ENCODE data around the gene SNX30.

The SNX30 gene

DNA sequence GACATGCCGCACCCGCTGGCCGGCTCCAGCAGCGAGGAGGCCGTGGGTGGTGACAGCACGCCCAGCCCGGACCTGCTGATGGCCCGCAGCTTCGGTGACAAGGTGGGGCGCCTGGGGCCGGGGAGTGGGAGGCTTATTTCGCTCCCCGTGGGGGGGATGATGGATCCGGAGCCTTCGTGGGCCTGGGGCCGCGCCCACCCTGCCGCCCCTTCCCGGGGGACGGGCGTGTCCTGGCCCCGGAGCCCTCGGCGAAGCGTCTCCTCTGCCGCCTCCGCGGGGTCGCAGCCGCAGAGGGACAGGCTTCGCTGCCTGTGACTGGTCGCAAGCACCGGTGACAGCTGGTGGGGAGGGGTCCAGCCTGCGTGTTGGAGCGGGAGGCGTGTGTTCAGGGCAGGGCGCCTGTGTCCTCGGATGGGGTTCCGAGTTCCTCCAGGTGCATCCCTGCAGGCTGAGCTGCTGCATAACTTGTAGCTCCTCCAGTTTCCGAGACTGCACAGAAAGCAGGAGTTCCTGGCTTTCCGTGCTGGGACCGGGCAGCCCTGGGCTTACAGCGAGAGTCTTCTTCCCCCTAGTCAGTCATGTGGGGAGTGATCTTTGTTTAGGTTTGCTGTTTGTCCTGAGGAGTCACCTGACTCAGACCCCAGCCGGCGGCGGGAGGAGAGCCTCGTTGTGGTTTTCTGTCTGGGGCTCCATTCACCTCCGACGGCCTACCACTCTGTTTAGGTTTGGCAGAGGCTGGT is 666 bp downstream of the SNX30 start:
- Histone ChIP-seq H3K4me1 (ENCODE audit: control insufficient read depth, insufficient read depth, low read length, poor library complexity, severe bottlenecking) (peaks cover 37% of the 10 kb centered on the region), H3K27ac (ENCODE audit: insufficient read depth, low read length, poor library complexity, severe bottlenecking) (peak overlapping the region; percentile 47), H3K36me3 (ENCODE audit: control insufficient read depth, insufficient read depth, low read length) (no peaks in the 10 kb centered on the region), H3K9me3 (ENCODE audit: control insufficient read depth, low read length) (no peaks in the 10 kb centered on the region), H3K4me3 (ENCODE audit: insufficient read depth, low read depth, low read length, poor library complexity, severe bottlenecking) (peak overlapping the region; percentile 82), H3K27me3 (replicated peaks; ENCODE audit: control insufficient read depth, insufficient read depth, low read length, poor library complexity, severe bottlenecking) (no peaks in the 10 kb centered on the region)
- DNase-seq, result peak; percentile 31 to 46 (median 43)

DNA sequence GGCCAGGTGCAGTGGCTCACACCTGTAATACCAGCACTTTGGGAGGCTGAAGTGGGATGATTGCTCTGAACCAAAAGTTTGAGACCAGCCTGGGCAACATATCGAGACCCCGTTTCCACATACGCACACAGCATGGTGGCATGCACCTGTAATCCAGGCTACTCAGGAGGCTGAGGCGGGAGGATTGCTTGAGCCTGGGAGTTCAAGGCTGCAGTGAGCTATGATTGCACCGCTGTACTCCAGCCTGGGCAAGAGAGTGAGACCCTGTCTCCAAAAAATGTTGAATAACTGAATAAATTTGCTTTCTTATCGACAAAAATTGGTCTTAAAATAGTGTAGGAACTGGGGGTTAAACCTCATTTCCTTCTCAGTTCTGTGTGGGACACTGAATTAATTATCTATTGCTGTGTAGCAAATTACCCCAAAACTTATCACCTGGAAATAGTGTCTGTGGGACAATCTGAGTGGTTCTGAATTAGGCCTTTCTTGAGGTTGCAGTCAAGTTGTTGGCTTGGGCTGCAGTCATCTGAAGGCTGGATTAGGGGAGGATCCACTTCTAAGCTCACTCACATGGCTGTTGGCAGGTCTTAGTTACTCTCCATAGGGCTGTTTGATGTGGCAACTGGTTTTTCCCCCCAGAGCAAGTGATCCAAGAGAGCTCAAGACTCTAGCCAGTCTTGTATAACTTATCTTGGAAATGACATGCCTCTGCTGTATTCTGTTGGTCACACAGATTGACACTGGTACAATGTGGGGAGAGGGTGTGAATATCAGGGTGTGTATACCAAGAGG is 2.0 kb downstream of the SNX30 start:
- Histone ChIP-seq H3K27me3 (replicated peaks; ENCODE audit: control insufficient read depth, insufficient read depth, low read length, poor library complexity, severe bottlenecking) (no peaks in the 10 kb centered on the region), H3K4me3 (ENCODE audit: insufficient read depth, low read depth, low read length, poor library complexity, severe bottlenecking) (no peak overlapping the region), H3K9me3 (ENCODE audit: control insufficient read depth, low read length) (no peaks in the 10 kb centered on the region), H3K36me3 (ENCODE audit: control insufficient read depth, insufficient read depth, low read length) (no peaks in the 10 kb centered on the region), H3K4me1 (ENCODE audit: control insufficient read depth, insufficient read depth, low read length, poor library complexity, severe bottlenecking) (peaks cover 37% of the 10 kb centered on the region), H3K27ac (ENCODE audit: insufficient read depth, low read length, poor library complexity, severe bottlenecking) (no peak overlapping the region)
- DNase-seq, result no peak

DNA sequence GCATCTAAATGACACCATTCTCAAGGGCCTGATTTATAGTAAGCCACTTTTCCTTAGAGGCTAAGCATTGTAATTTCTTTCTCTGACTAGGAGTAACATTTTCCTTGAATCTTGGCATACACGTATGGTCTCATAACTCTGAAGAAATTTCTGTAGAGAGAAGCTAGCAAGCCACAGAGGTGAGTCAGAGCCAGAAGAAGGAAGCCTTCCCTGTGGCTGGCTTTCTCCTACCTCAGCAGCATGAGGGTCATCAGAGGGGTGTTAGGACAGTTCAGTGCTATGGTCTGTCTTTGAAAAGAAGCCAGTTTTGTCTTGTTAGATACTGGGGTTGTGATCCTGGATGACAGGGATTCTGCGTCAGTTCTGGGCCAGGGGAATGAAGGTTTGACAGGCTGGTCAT is 3.2 kb downstream of the SNX30 start:
- no peaks in the 10 kb centered on the region for H3K27me3 ChIP-seq (replicated peaks; ENCODE audit: control insufficient read depth, insufficient read depth, low read length, poor library complexity, severe bottlenecking)
- H3K36me3 ChIP-seq (ENCODE audit: control insufficient read depth, insufficient read depth, low read length), result no peaks in the 10 kb centered on the region
- no peaks in the 10 kb centered on the region for H3K9me3 ChIP-seq (ENCODE audit: control insufficient read depth, low read length)
- peaks cover 37% of the 10 kb centered on the region for H3K4me1 ChIP-seq (ENCODE audit: control insufficient read depth, insufficient read depth, low read length, poor library complexity, severe bottlenecking)
- H3K27ac ChIP-seq (ENCODE audit: insufficient read depth, low read length, poor library complexity, severe bottlenecking), result no peak overlapping the region
- no peak for DNase-seq
- H3K4me3 ChIP-seq (ENCODE audit: insufficient read depth, low read depth, low read length, poor library complexity, severe bottlenecking), result no peak overlapping the region

DNA sequence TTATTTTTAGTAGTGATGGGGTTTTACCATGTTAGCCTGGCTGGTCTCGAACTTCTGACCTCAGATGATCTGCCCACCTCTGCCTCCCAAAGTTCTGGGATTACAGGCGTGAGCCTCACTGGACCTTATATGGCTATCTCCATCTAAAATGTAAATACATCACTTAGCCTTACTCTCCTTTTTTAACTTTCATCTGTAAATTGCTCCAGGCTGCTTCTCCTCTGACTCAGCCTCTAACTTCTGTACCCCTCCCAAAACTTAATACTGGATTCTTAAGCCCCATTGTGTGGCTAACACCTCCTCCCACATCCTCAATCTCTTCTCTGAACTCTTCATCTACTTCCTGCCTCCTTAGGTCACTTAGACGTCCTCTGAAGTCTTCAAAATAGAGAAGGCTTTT is 4.0 kb downstream of the SNX30 start:
- Histone ChIP-seq H3K27ac (ENCODE audit: insufficient read depth, low read length, poor library complexity, severe bottlenecking) (no peak overlapping the region), H3K36me3 (ENCODE audit: control insufficient read depth, insufficient read depth, low read length) (no peaks in the 10 kb centered on the region), H3K27me3 (replicated peaks; ENCODE audit: control insufficient read depth, insufficient read depth, low read length, poor library complexity, severe bottlenecking) (no peaks in the 10 kb centered on the region), H3K4me1 (ENCODE audit: control insufficient read depth, insufficient read depth, low read length, poor library complexity, severe bottlenecking) (peaks cover 36% of the 10 kb centered on the region), H3K9me3 (ENCODE audit: control insufficient read depth, low read length) (no peaks in the 10 kb centered on the region), H3K4me3 (ENCODE audit: insufficient read depth, low read depth, low read length, poor library complexity, severe bottlenecking) (no peak overlapping the region)
- DNase-seq, result peak; percentile 9 to 31 (median 26)

DNA sequence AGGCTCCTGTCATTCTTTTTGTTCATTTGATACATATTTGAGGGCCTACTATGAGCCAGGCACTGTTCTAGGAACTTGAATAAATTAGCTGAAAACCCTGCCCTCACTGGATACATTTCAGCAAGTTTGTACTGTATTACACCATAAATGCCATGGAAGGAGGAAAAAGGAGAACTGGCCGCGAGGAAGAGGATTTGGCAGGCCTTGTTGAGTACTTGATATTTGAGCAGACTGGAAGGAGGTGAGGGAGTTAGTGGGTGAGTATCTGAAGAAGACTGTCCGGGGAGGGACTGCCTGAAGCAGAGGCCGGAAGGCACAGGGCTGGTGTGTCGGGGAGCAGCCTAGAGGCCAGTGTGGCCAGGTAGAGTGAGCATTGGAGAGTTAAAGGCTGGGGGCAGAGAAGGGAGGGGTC is 4.5 kb downstream of the SNX30 start:
- peaks cover 31% of the 10 kb centered on the region for H3K4me1 ChIP-seq (ENCODE audit: control insufficient read depth, insufficient read depth, low read length, poor library complexity, severe bottlenecking)
- no peak overlapping the region for H3K4me3 ChIP-seq (ENCODE audit: insufficient read depth, low read depth, low read length, poor library complexity, severe bottlenecking)
- H3K36me3 ChIP-seq (ENCODE audit: control insufficient read depth, insufficient read depth, low read length), result no peaks in the 10 kb centered on the region
- H3K9me3 ChIP-seq (ENCODE audit: control insufficient read depth, low read length), result no peaks in the 10 kb centered on the region
- peak overlapping the region; percentile 18 for H3K27ac ChIP-seq (ENCODE audit: insufficient read depth, low read length, poor library complexity, severe bottlenecking)
- no peak for DNase-seq
- H3K27me3 ChIP-seq (replicated peaks; ENCODE audit: control insufficient read depth, insufficient read depth, low read length, poor library complexity, severe bottlenecking), result no peaks in the 10 kb centered on the region

DNA sequence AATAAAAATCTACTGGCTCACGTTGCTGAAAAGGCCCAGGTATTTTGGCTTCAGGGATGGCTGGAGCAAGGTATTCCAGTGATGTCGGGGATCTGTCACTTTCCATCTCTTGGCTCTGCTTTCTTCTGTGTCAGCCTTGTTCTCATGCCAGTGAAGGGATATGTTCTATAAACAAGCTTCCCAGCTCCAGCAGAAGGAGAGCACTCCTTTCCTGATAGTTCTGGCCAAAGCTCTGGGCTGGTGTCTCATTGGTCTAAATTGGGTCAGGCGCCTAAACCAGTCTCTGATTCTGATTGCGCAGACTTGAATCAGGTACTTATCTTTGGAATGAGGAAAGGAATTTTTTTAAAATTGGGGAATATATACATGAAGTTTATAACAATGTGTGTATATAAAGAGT is 5.1 kb downstream of the SNX30 start:
- H3K4me3 ChIP-seq (ENCODE audit: insufficient read depth, low read depth, low read length, poor library complexity, severe bottlenecking), result no peak overlapping the region
- no peak for DNase-seq
- no peaks in the 10 kb centered on the region for H3K36me3 ChIP-seq (ENCODE audit: control insufficient read depth, insufficient read depth, low read length)
- peaks cover 28% of the 10 kb centered on the region for H3K4me1 ChIP-seq (ENCODE audit: control insufficient read depth, insufficient read depth, low read length, poor library complexity, severe bottlenecking)
- H3K9me3 ChIP-seq (ENCODE audit: control insufficient read depth, low read length), result no peaks in the 10 kb centered on the region
- no peak overlapping the region for H3K27ac ChIP-seq (ENCODE audit: insufficient read depth, low read length, poor library complexity, severe bottlenecking)
- no peaks in the 10 kb centered on the region for H3K27me3 ChIP-seq (replicated peaks; ENCODE audit: control insufficient read depth, insufficient read depth, low read length, poor library complexity, severe bottlenecking)

DNA sequence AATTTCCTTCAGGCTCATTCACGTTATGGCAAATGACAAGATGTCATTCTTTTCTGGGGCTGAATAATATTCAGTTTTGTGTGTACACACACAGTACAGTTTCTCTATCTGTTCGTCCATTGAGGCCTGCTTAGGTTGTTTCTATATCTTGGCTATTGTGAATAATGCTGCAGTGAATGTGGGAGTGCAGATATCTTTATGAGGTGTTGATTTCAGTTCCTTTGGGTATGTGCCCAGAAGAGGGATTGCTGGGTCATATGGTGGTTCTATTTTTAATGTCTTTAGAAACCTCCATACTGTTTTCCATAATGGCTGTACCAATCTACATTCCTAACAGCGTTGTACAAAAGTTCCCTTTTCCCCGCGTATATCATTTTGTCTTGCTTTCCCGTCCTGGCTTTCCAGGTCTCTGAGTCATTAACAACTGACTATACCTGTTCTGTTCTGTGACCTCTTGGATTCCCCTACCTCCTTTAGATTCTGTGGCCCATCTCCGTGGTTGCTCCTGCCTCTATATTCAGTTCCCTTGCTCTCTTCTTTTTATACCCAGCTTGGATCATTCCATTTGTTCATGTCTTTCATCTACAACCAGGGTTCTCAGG is 6.8 kb downstream of the SNX30 start:
- Histone ChIP-seq H3K4me1 (ENCODE audit: control insufficient read depth, insufficient read depth, low read length, poor library complexity, severe bottlenecking) (peaks cover 18% of the 10 kb centered on the region), H3K36me3 (ENCODE audit: control insufficient read depth, insufficient read depth, low read length) (no peaks in the 10 kb centered on the region), H3K9me3 (ENCODE audit: control insufficient read depth, low read length) (no peaks in the 10 kb centered on the region), H3K27ac (ENCODE audit: insufficient read depth, low read length, poor library complexity, severe bottlenecking) (no peak overlapping the region), H3K4me3 (ENCODE audit: insufficient read depth, low read depth, low read length, poor library complexity, severe bottlenecking) (no peak overlapping the region), H3K27me3 (replicated peaks; ENCODE audit: control insufficient read depth, insufficient read depth, low read length, poor library complexity, severe bottlenecking) (no peaks in the 10 kb centered on the region)
- DNase-seq, result no peak

DNA sequence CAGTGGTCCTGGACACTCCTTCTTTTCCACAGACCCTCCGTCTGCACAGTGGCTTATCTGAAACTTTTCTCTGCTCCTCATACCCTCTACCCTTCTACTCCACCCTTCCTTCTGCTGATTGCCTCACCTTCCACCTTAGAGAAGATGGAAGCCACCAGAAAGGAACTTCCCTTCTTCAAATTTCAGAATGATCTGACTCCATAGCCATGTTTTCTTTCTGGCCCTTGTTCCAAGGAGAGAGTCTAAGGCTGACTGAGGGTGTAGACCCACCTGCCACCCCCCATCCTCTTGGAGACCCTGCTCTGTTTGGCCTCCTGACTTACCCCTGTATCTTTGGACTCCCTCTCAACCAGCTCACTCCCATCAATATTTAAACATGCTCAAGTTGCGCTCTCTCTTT is 7.4 kb downstream of the SNX30 start:
- no peaks in the 10 kb centered on the region for H3K9me3 ChIP-seq (ENCODE audit: control insufficient read depth, low read length)
- no peaks in the 10 kb centered on the region for H3K27me3 ChIP-seq (replicated peaks; ENCODE audit: control insufficient read depth, insufficient read depth, low read length, poor library complexity, severe bottlenecking)
- no peak overlapping the region for H3K4me3 ChIP-seq (ENCODE audit: insufficient read depth, low read depth, low read length, poor library complexity, severe bottlenecking)
- no peak for DNase-seq
- H3K4me1 ChIP-seq (ENCODE audit: control insufficient read depth, insufficient read depth, low read length, poor library complexity, severe bottlenecking), result peaks cover 18% of the 10 kb centered on the region
- H3K27ac ChIP-seq (ENCODE audit: insufficient read depth, low read length, poor library complexity, severe bottlenecking), result no peak overlapping the region
- no peaks in the 10 kb centered on the region for H3K36me3 ChIP-seq (ENCODE audit: control insufficient read depth, insufficient read depth, low read length)

DNA sequence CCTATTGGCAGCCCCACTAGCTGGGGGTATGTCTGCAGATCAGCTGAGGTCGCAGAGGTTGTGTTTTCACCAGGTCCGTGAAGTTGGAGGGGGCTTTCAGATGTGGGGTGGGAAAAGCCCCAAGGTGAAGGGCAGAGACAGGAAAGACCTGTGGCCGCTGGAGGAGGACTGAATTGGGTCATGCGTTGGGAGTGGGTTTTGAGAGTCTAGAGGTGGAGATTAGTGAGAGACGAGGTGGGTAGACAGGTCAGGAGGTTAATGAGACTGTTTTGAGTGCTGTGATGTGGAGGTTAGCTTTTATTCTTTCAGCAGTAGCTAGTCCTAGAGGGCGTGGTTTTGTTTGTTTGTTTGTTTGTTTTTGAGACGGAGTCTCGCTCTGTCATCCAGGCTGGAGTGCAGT is 10.3 kb downstream of the SNX30 start:
- H3K36me3 ChIP-seq (ENCODE audit: control insufficient read depth, insufficient read depth, low read length), result no peaks in the 10 kb centered on the region
- no peak overlapping the region for H3K27ac ChIP-seq (ENCODE audit: insufficient read depth, low read length, poor library complexity, severe bottlenecking)
- no peak overlapping the region for H3K4me3 ChIP-seq (ENCODE audit: insufficient read depth, low read depth, low read length, poor library complexity, severe bottlenecking)
- H3K27me3 ChIP-seq (replicated peaks; ENCODE audit: control insufficient read depth, insufficient read depth, low read length, poor library complexity, severe bottlenecking), result no peaks in the 10 kb centered on the region
- no peaks in the 10 kb centered on the region for H3K9me3 ChIP-seq (ENCODE audit: control insufficient read depth, low read length)
- H3K4me1 ChIP-seq (ENCODE audit: control insufficient read depth, insufficient read depth, low read length, poor library complexity, severe bottlenecking), result no peaks in the 10 kb centered on the region
- no peak for DNase-seq
